ENCODE data around the gene AHDC1. TPM values are rescaled to one million over a fixed set of nuclear protein-coding genes. Genes with fewer than 3 reads are reported as not detected.

Gene AHDC1
- polyA plus RNA-seq, 1 donor (not counting 4 experiments of a cell fraction or from before 2014, with no cell fraction given), result 4.2 TPM

GRCh38 chr1:27595597-27595996, 8.3 kb downstream of the AHDC1 start:
- no peak for FAIRE-seq

DNA sequence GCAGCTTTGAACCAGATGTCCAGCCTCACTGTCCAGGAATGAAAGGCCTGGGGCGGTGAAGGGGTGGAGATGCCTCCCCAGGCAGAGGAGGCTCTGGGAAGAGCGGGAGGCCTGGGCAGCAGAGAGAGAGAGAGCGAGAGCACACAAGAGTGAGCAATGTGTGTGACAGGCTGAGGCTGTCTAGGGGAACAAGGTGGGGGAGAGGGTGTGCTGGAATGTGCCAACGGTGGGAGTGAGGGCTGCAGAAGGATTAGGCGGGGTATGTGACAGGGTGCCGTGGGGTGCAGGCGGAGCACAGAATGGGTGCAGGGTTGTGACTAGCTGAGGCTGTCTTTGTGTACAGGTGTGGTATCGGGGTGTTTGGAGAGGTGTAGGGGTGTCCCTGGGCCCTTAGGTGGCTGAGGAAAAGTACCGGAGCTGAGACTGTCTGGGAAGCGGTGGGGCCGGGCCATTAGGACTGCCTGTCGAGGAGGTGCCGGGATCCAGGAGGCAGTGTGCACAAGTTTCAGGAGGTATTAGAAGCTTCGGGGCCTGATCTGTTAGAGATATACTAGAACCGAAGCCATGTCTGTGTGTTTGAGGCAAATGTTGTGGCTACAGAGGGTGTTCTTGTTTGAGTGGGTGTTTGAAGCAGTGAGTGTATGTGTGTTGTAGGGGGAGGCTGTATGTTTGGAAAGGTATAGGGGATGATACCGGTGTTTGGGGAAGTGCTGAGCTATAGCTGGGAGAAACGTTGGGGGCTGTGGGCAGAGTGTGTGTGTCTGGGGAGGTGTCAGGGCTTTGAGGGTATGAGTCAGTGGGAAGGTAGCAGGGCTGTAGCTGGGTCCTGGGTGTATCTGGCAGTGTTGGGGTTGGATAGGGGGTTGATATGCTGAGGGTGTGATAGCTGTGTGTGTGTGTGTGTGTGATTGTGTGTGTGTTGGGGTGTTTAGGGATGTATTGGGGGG, 9.1 kb downstream of the AHDC1 start:
- Histone ChIP-seq H3K4me1 (ENCODE audit: control insufficient read depth, extremely low read depth, insufficient read depth, low read length) (peaks cover 62% of the 10 kb centered on the region), H3K27ac (ENCODE audit: control insufficient read depth, insufficient read depth, low read length) (peak overlapping the region; percentile 1)
- FAIRE-seq, result peak; percentile 90

More at GRCh38 chr1:27595597-27595996, 8.3 kb downstream of the AHDC1 start:
- Histone ChIP-seq H3K4me2 (ENCODE audit: control insufficient read depth, extremely low read depth, insufficient read depth, low read depth, low read length) (peak overlapping the region; percentile 33), H3K9me1 (ENCODE audit: control insufficient read depth, extremely low read depth, insufficient read depth, low read length) (peaks cover 10% of the 10 kb centered on the region), H3K27ac (ENCODE audit: control insufficient read depth, insufficient read depth, low read length) (peak overlapping the region; percentile 1), H3K27me3 (ENCODE audit: control insufficient read depth, extremely low read depth, insufficient read depth, low read length) (no peaks in the 10 kb centered on the region), H3K79me2 (ENCODE audit: control insufficient read depth, insufficient read depth, low read length) (peaks cover 88% of the 10 kb centered on the region), H2AFZ (ENCODE audit: control insufficient read depth, low read length) (no peak overlapping the region), H3K4me1 (ENCODE audit: control insufficient read depth, extremely low read depth, insufficient read depth, low read length) (peaks cover 56% of the 10 kb centered on the region), H4K20me1 (ENCODE audit: control insufficient read depth, extremely low read depth, insufficient read depth, low read length) (peaks cover 38% of the 10 kb centered on the region), H3K4me3 (ENCODE audit: control insufficient read depth in 2 of 3, extremely low read depth in 1 of 3, insufficient read depth in 2 of 3, low read depth in 1 of 3, low read length in 3 of 3) (peak overlapping the region in 1 of 3 experiments; percentile 21), H3K9me3 (ENCODE audit: control insufficient read depth, low read depth, low read length) (no peaks in the 10 kb centered on the region), H3K9ac (ENCODE audit: control insufficient read depth, extremely low read depth, insufficient read depth, low read length) (no peak overlapping the region), H3K36me3 (ENCODE audit: control insufficient read depth in 2 of 2, extremely low read depth in 1 of 2, insufficient read depth in 2 of 2, low read length in 2 of 2) (peaks cover 2 to 3% of the 10 kb centered on the region in 2 experiments)
- dilution Hi-C loops (cut with MboI; ENCODE audit: extremely low pct_ligation_motif_present, low sequenced_read_pairs), result loop anchor here (25.0 kb wide), 1 partner anchor 183 kb away; no protein-coding TSS in a partner anchor
- TF ChIP-seq CTCF (optimal IDR thresholded peaks at IDR 0.05 in 1 of 3, IDR thresholded peaks at IDR 0.05 in 1 of 3, conservative IDR thresholded peaks at IDR 0.05 in 1 of 3; ENCODE audit: extremely low read depth in 1 of 3, insufficient read depth in 2 of 3, low read length in 3 of 3) (no peak), EZH2 (IDR thresholded peaks at IDR 0.05; ENCODE audit: low read length) (no peak)
- no peak for DNase-seq (ENCODE audit: low read depth, low spot score)

More for the DNA sequence above, 9.1 kb downstream of the AHDC1 start:
- dilution Hi-C loops (cut with MboI; ENCODE audit: extremely low pct_ligation_motif_present, low sequenced_read_pairs), result loop anchor here (25.0 kb wide), 1 partner anchor 183 kb away; no protein-coding TSS in a partner anchor
- Histone ChIP-seq H3K9me1 (ENCODE audit: control insufficient read depth, extremely low read depth, insufficient read depth, low read length) (peaks cover 10% of the 10 kb centered on the region), H4K20me1 (ENCODE audit: control insufficient read depth, extremely low read depth, insufficient read depth, low read length) (peaks cover 38% of the 10 kb centered on the region), H2AFZ (ENCODE audit: control insufficient read depth, low read length) (no peak overlapping the region), H3K79me2 (ENCODE audit: control insufficient read depth, insufficient read depth, low read length) (peaks cover 84% of the 10 kb centered on the region), H3K9ac (ENCODE audit: control insufficient read depth, extremely low read depth, insufficient read depth, low read length) (no peak overlapping the region), H3K4me2 (ENCODE audit: control insufficient read depth, extremely low read depth, insufficient read depth, low read depth, low read length) (peak overlapping the region; percentile 33), H3K27me3 (ENCODE audit: control insufficient read depth, extremely low read depth, insufficient read depth, low read length) (no peaks in the 10 kb centered on the region), H3K36me3 (ENCODE audit: control insufficient read depth in 2 of 2, extremely low read depth in 1 of 2, insufficient read depth in 2 of 2, low read length in 2 of 2) (peaks cover 2 to 3% of the 10 kb centered on the region in 2 experiments), H3K9me3 (ENCODE audit: control insufficient read depth, low read depth, low read length) (no peaks in the 10 kb centered on the region), H3K4me3 (ENCODE audit: control insufficient read depth in 2 of 3, extremely low read depth in 1 of 3, insufficient read depth in 2 of 3, low read depth in 1 of 3, low read length in 3 of 3) (no peak overlapping the region)
- DNase-seq (ENCODE audit: low read depth, low spot score), result no peak
- TF ChIP-seq EZH2 (IDR thresholded peaks at IDR 0.05; ENCODE audit: low read length), result no peak
- TF ChIP-seq CTCF (optimal IDR thresholded peaks at IDR 0.05 in 1 of 3, IDR thresholded peaks at IDR 0.05 in 1 of 3, conservative IDR thresholded peaks at IDR 0.05 in 1 of 3; ENCODE audit: extremely low read depth in 1 of 3, insufficient read depth in 2 of 3, low read length in 3 of 3), result no peak
